ENCODE data around the gene CRLF1. TPM values are rescaled to one million over a fixed set of nuclear protein-coding genes. Genes with fewer than 3 reads are reported as not detected.

Gene CRLF1
- total and polyA plus RNA-seq, 2 of the 8 experiments (the other 6 are each of a cell fraction or from before 2014, with no cell fraction given): 7.2 to 10.3 TPM

- Histone ChIP-seq H3K23ac (ENCODE audit: insufficient read length) (no peak overlapping the region), H4K91ac (replicated peaks; ENCODE audit: insufficient read length, low read length) (no peak overlapping the region), H2BK15ac (ENCODE audit: low read length) (no peak overlapping the region), H3K56ac (replicated peaks; ENCODE audit: insufficient read length, low read depth, low read length) (no peak overlapping the region), H3K27ac (ENCODE audit: low read depth, low read length) (no peak overlapping the region), H3K27me3 (replicated peaks in 1 of 4; ENCODE audit: control insufficient read depth in 3 of 4, extremely low read depth in 1 of 4, insufficient read depth in 3 of 4, low read length in 3 of 4) (no peaks in the 10 kb centered on the region), H3K9me3 (ENCODE audit: insufficient read depth in 2 of 2, low read depth in 1 of 2, low read length in 1 of 2) (no peaks in the 10 kb centered on the region), H3K36me3 (ENCODE audit: control insufficient read depth in 2 of 4, insufficient read depth in 4 of 4, low read length in 3 of 4) (no peaks in the 10 kb centered on the region), H3K4me2 (ENCODE audit: insufficient read depth in 1 of 2, low read depth in 2 of 2, low read length in 2 of 2) (no peak overlapping the region), H2AK5ac (ENCODE audit: low read depth, low read length) (0 out of 2 replicates have a peak overlapping the region, but pooled peaks have one; percentile 75), H3K79me2 (ENCODE audit: control insufficient read depth in 1 of 2, insufficient read depth in 2 of 2, low read length in 2 of 2) (peaks cover 0 to 10% of the 10 kb centered on the region in 2 experiments; a peak in 1 of 4 replicates), H3K4me1 (replicated peaks in 1 of 4; ENCODE audit: control insufficient read depth in 3 of 4, insufficient read depth in 4 of 4, low read length in 3 of 4) (peaks cover 0 to 12% (median 5%) of the 10 kb centered on the region in 4 experiments; a peak in 4 of 7 replicates), H3K4ac (replicated peaks; ENCODE audit: insufficient read length, low read depth, low read length) (no peak overlapping the region), H3K9ac (replicated peaks in 1 of 4; ENCODE audit: extremely low read depth in 1 of 4, low read depth in 3 of 4, low read length in 3 of 4) (no peak overlapping the region), H2BK120ac (replicated peaks; ENCODE audit: low read depth, low read length) (no peak overlapping the region), H3K23me2 (ENCODE audit: low read depth, low read length) (no peaks in the 10 kb centered on the region; the same call in 1 of the 2 replicates), H4K20me1 (replicated peaks in 1 of 2; ENCODE audit: control insufficient read depth in 1 of 2, insufficient read depth in 2 of 2, low read length in 2 of 2) (peaks cover 1 to 21% of the 10 kb centered on the region in 2 experiments), H3K4me3 (ENCODE audit: extremely low read depth in 1 of 4, insufficient read depth in 2 of 4, low read depth in 3 of 4, low read length in 4 of 4) (no peak overlapping the region), H2BK12ac (ENCODE audit: low read depth, low read length) (no peak overlapping the region), H2AFZ (ENCODE audit: low read length) (no peak overlapping the region), H4K8ac (ENCODE audit: extremely low read depth, insufficient read depth, low read length) (no peak overlapping the region), H2BK20ac (ENCODE audit: low read length) (0 out of 2 replicates have a peak overlapping the region, but pooled peaks have one; percentile 32), H3K14ac (ENCODE audit: insufficient read length) (no peak overlapping the region), H3K18ac (ENCODE audit: extremely low read depth, low read length) (no peak overlapping the region; the same call in 1 of the 2 replicates), H4K5ac (ENCODE audit: insufficient read length, low read depth, low read length) (no peak overlapping the region), H3K79me1 (ENCODE audit: low read depth, low read length) (peaks cover 14% of the 10 kb centered on the region), H2BK5ac (ENCODE audit: low read depth, low read length) (peak overlapping the region; percentile 24; the same call in 1 of the 2 replicates)
- TF ChIP-seq SIRT6 (IDR thresholded peaks at IDR 0.05; ENCODE audit: low read length) (no peak), EP300 (IDR thresholded peaks at IDR 0.05; ENCODE audit: borderline replicate concordance in 1 of 2, low read depth in 2 of 2, low read length in 2 of 2) (peak in 1 of 2 experiments; percentile 67; a peak in 1 of 3 replicates), CEBPB (IDR thresholded peaks at IDR 0.05; ENCODE audit: low read depth, low read length) (no peak)
- ChIA-PET CTCF (ENCODE audit: partially characterized antibody) (interaction anchor here (0.6 to 2.5 kb wide), 9 partner anchors 16 to 238 kb away, joined by 3 to 8 read pairs (median 4); partner anchors contain the start of gene REX1BD), POLR2A (ENCODE audit: partially characterized antibody) (interaction anchor here (1.2 to 1.5 kb wide), 2 partner anchors 42 to 55 kb away, joined by 4 read pairs; no protein-coding TSS in a partner anchor)
- DNase-seq (ENCODE audit: low read depth in 1 of 2, low spot score in 2 of 2) (no peak), FAIRE-seq (no peak)
- WGBS, 2 experiments (ENCODE audit: extremely low coverage in 1 of 2, insufficient coverage in 1 of 2, insufficient read length in 1 of 2, insufficient replicate concordance in 2 of 2, low coverage in 1 of 2, low lambda C conversion rate in 2 of 2, missing lambda C conversion rate in 1 of 2): 89% methylated on average over 13 of the region's 13 CpGs; no CpG with 5 or more reads in 1 of the 2 experiments
Observed at GRCh38 chr19:18645035-18645511, 38.5 kb upstream of the CRLF1 start.

Measured in H1 (cell line).